ENCODE measurements around the gene MEGF11. TPM values are rescaled to one million over a fixed set of nuclear protein-coding genes. Genes with fewer than 3 reads are reported as not detected.

The MEGF11 gene
- total RNA-seq, 1 experiment from 2014 or later, result 2.3 TPM

GRCh38 chr15:66025015-66025452 is 228.5 kb downstream of the MEGF11 start:
- ChIA-PET RAD21 (ENCODE audit: low non-redundant PET in 1 of 2, low total read pairs in 2 of 2, uncharacterized antibody in 2 of 2, unreplicated experiment in 2 of 2) (no interaction called here), CTCF (no interaction called here), POLR2A (no interaction called here)
- Histone ChIP-seq H3K79me2 (ENCODE audit: insufficient read depth, low read length) (no peaks in the 10 kb centered on the region), H3K27ac (ENCODE audit: low read depth, low read length) (no peak overlapping the region), H3K36me3 (ENCODE audit: control insufficient read depth in 1 of 2, insufficient read depth in 2 of 2, low read length in 2 of 2) (no peaks in the 10 kb centered on the region), H3K9me3 (ENCODE audit: control insufficient read depth in 1 of 2, insufficient read depth in 1 of 2, low read depth in 1 of 2, low read length in 2 of 2) (no peaks in the 10 kb centered on the region), H3K4me2 (ENCODE audit: low read length) (no peak overlapping the region), H2AFZ (ENCODE audit: low read depth, low read length, poor library complexity, severe bottlenecking) (no peak overlapping the region), H3K27me3 (ENCODE audit: insufficient read depth, low read length) (no peaks in the 10 kb centered on the region), H3K4me3 (replicated peaks in 1 of 2; ENCODE audit: low read depth in 1 of 2, low read length in 2 of 2) (no peak overlapping the region), H3K9me2 (ENCODE audit: insufficient read depth) (no peaks in the 10 kb centered on the region), H3K9ac (ENCODE audit: low read length) (no peak overlapping the region), H4K20me1 (ENCODE audit: insufficient read depth) (no peaks in the 10 kb centered on the region), H3K4me1 (ENCODE audit: control insufficient read depth in 1 of 2, insufficient read depth in 2 of 2, low read length in 2 of 2) (peaks cover 12 to 42% of the 10 kb centered on the region in 2 experiments)
- intact Hi-C loops (cut with micrococcal nuclease), result no loop called here
- TF ChIP-seq POLR2AphosphoS5 (IDR thresholded peaks at IDR 0.05; ENCODE audit: low read depth, low read length), result no peak
- no peak for TF ChIP-seq REST (IDR thresholded peaks at IDR 0.05; ENCODE audit: low read depth)
- TF ChIP-seq SRF (IDR thresholded peaks at IDR 0.05; ENCODE audit: low read depth), result no peak
- TF ChIP-seq JUND (IDR thresholded peaks at IDR 0.05), result no peak
- TF ChIP-seq TCF7L2 (IDR thresholded peaks at IDR 0.05; ENCODE audit: borderline replicate concordance, extremely low read depth, insufficient read depth, insufficient read length), result no peak
- no peak for TF ChIP-seq SP1 (IDR thresholded peaks at IDR 0.05; ENCODE audit: low read depth)
- no peak for TF ChIP-seq YY1 (IDR thresholded peaks at IDR 0.05; ENCODE audit: extremely low read depth, insufficient replicate concordance, low read depth, low read length)
- no peak for TF ChIP-seq CEBPB (IDR thresholded peaks at IDR 0.05; ENCODE audit: low read depth)
- no peak for TF ChIP-seq FOSL1 (IDR thresholded peaks at IDR 0.05; ENCODE audit: low read depth)
- TF ChIP-seq ZNF274 (IDR thresholded peaks at IDR 0.05; ENCODE audit: low read depth, low read length), result no peak
- TF ChIP-seq ELF1 (IDR thresholded peaks at IDR 0.05; ENCODE audit: borderline replicate concordance, low read depth), result no peak
- TF ChIP-seq CBX3 (IDR thresholded peaks at IDR 0.05; ENCODE audit: low read depth), result no peak
- no peak for TF ChIP-seq CTCF (IDR thresholded peaks at IDR 0.05 in 2 of 3, conservative IDR thresholded peaks at IDR 0.05 in 1 of 3; ENCODE audit: borderline replicate concordance in 1 of 3, insufficient read depth in 1 of 3, low read depth in 2 of 3, low read length in 2 of 3)
- no peak for TF ChIP-seq POLR2A (IDR thresholded peaks at IDR 0.05; ENCODE audit: borderline replicate concordance, extremely low read depth, insufficient read depth, insufficient read length)
- TF ChIP-seq EGR1 (IDR thresholded peaks at IDR 0.05; ENCODE audit: low read depth), result no peak
- DNase-seq (ENCODE audit: low read depth, low spot score) (no peak), ATAC-seq (no peak)
- no TSS peak for BruUV-seq (replicated peaks)
